ENCODE measurements around the gene STPG1.
A peak's percentile ranks its signal among the peaks of the same experiment; 100 is the strongest.

Gene STPG1

DNA sequence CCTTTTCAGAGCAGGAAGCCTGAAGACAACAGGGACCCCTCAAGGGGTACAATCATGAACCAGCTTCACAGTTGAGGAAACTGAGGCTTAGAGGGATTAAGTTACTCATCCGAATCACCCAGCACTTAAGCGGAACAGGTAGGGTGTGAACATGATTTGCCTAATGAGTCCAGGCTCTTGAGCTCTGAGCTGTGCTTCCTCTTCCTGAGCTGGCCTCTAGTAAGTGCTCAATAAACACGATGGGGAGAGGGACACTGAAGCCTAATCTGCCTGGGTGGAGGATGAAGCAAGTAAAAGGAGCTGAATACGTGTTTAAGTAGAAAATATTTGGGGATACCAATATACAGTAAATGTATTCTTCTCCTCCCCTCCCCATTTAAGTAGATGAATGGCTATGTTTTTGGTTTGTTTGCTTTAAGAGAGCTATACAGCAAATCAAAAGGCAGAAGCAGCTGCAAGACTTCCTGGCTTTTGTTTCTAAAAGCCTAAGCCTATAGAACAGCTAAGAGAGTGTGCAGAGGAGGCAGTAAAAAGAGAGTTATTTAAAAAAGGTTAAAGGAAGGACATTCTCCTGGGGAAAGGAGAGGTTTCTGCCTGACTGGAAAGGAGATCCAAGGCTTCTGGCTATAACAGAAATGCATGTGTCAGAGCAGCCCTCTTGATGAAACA is 20.5 kb downstream of the STPG1 start:
- no peak for DNase-seq

DNA sequence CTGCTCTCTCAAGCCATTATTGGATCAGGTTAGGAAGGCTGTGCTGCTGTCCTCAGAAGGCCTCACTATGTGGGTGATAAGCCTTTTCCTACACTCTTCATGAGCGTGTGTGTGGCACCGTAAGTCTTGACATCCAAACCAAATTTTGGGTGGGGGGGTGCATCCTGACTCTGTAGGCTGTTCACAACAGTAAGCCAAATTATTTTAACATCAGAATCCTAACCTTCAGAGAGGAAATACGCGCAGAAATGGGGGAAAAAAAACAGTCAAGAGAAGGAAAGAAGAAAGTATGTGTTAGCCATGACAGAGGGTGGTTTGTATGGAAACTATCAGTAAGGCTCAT is 21.0 kb downstream of the STPG1 start:
- DNase-seq, result no peak

DNA sequence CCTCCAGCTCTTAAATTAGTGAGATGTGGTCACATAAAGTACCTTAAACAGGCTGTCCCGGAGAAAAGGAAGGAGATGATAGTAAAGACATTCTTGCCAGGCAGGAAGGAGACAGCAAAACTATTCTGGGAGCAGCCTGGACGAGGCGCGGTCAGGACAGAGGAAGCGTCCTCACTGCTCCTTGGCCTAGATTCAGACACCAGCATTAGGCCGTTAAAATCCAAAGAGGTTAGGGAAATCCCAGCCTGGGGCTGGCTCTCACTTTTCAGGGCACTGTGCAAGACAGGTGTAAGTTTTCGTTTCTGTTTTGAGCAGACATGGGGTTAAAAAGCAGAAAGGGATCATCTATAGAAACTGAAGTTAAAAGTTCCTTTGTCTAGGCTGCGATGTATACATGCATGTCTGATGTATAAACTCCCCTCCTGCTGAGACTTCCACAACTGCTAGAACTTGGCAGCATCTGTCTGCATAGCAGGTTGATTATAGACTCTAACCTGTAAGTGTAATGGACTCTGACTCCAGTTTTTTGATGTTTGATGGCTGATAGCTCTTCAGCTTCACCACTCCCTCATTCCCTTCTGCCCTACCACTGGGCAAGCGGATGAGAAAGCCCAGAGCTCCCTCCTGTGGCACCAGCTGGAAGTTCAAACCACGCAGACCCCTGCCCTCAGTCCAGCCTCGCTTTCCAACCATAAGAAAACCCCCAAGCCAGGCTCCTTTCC is 21.5 kb downstream of the STPG1 start:
- DNase-seq, result peak in 4 of 5 donors; percentile 40 to 70 (median 52)

DNA sequence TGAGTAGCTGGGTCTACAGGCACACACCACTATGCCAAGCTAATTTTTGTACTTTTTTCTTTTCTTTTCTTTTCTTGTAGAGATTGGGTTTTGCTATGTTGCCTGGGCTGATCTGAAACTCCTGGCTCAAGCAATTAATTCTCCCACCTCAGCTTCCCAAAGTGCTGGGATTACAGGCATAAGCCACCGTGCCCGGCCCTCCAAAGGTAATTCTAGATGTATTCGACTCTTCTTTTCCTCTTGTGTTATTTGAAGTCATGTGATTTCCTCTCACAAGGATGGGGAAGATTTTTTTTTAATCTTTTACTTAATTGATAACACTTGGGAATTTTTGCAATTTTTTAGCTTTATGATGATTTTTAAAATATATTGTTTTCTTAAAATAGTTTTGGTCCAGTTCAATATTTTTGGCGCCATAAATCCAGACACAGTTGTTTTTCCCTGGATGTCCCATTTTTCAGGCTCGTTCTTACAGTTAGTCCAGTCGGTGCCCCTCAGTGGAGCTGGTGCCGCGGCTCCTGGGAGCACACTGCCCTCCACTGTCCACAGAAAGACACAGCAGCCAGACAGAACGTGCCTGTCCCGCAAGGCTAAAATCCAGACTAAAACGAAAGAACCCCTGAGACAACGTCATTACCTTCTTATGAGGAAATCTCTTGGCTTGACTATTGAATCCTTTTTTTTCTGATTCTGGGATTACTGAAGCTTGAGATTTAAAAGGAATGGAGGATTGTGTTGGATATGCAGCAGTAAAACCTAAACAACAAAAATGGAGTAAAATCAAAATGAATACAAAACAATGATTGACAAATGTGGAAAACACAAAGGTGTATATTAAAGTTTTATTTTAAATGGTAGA is 22.4 kb downstream of the STPG1 start:
- DNase-seq, result peak; percentile 35 to 74 (median 58)

DNA sequence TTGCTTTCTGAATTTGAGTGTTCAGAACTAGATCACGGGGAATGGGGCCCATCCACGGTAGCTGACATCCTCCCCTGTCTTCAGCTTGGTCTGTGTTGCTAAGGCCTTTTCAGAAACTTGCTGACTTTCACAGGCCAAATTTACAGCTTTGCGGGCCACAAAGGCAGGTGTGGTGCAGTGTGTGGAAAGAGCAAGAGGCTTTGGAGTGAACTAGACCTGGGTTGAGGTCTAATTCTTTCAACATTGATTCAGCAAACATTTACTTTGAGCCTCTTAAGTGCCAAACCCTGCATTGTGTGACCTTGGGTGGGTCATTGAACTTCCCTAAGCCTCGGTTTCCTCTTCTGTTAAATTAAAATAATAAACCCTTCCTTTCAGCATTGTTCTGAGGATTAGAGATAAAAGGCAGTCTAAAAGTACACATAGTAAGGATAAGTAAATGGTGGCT is 24.3 kb downstream of the STPG1 start:
- DNase-seq, result no peak

DNA sequence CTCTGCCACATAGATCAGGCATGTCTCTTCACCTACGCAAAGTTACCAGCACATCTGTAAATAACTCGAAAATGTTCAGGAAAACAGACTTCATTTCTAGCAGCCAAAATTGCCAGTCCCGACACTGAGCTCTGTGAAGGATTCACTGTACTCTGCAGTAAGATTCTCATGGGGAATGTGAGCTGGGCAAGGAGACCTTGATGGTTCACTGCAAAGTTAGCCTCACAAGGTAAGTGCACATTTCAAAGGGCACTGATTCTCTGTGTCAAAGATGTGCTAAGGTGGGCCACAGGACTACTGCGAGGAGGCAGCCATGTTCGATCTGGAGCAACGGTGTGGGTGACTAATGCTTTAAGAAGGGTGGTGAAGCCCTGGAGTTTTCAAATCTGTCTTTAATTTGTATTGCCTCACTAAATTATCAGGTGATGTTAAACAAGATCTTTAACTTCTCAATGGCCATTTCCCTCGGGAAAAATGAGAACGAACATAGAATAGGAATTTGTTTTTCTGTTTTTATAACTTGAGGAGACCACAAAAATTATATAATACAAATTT is 25.2 kb downstream of the STPG1 start:
- DNase-seq, result no peak

DNA sequence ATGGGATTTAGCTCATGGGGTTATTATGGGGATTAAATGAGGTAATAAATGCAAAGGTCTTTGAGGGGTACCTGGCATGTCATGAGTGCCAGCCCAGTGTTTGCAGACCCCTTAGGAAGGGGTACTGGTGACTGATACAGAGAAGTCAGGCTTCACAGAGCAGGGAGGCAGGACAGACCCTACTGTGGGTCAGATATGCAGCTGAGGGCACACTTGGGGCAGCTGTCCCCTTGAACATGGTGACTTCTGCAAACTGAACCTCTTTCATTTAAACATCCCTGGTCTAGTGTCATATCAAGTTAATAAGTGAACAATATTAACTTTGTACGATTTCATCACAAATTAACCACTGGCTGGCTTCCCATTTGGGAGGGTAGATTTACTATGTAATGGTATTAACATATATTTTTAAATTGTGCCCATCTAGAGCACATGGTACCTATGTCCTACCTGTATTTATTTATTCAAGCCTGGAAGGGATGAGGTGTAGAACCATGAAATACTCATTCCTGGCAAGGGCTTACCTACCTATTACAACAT is 25.9 kb downstream of the STPG1 start:
- no peak for DNase-seq

DNA sequence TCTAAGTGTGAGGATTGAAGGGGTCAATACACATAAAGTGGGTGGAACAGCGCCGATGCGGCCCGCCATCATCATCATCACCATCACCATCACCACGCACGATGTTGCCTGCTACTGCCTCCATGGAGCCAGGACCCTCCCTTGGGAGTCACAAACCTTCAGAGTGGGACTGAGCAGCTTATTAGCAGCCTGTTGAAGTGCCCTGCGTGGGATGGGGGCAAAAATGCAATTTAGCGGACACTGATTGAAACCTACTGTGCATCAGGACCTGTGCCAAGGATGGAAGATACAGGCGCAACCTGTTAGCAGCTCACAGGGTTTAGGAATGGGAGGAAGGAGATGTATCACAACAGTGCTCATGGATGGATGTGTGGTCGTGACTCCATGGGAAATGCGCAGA is 26.7 kb downstream of the STPG1 start:
- DNase-seq, result no peak

DNA sequence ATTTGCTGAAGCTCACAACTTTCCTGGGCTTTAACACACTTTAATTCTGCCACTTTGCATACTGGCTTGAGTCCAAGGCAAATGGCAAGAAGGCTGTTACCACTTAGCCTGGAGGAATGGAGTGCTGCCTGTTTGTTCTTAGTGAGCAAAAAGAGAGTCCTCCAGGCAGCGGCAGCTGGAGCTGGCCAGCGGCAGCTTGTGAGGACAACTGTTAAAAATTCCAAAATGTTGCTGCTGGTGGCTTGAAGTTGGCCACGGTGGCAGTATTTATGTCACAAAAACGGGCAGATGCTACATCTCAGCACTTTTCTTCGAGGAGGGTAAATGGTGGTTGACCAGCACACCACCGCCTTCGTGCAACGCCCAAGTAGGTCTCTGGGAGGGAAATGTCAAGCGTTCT is 27.3 kb downstream of the STPG1 start:
- DNase-seq, result no peak

DNA sequence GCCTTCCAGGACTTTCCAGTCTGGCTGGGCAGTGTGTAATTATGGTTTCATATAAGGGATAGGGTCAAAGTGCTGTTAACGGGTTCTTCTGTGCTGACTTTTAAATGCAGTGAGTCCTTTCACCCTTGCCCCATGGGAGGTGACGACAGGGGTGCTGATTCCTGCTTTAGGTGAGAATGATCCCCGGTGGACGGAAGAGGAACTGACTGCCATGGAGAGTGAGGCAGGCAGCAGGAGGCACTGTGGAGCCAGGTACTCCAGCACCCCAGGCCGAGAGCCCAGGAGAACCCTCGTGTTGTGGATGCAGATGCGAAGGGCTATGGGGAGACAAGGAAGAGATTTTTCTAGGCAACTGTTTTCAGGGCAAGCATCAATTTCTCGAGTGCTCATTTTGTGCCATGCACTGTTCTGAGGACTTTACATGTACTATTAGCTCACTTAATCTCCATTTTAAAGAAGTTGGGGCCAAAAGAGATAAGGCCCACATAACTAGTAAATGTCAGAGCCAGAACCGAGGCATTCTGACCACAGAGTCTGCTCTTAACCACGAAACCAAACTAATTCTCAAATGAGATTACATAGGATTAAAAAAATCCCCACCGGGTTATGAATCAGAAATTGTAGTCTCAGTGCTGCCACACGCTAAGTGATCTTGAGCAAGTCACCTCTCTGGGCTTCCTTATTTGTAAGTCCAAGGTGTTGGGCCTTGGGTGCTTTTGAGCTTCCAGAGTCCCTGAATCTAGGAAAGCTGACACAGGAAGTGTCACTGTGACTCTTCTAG is 28.2 kb downstream of the STPG1 start:
- DNase-seq, result peak in 3 of 5 donors; percentile 10 to 40 (median 20)

DNA sequence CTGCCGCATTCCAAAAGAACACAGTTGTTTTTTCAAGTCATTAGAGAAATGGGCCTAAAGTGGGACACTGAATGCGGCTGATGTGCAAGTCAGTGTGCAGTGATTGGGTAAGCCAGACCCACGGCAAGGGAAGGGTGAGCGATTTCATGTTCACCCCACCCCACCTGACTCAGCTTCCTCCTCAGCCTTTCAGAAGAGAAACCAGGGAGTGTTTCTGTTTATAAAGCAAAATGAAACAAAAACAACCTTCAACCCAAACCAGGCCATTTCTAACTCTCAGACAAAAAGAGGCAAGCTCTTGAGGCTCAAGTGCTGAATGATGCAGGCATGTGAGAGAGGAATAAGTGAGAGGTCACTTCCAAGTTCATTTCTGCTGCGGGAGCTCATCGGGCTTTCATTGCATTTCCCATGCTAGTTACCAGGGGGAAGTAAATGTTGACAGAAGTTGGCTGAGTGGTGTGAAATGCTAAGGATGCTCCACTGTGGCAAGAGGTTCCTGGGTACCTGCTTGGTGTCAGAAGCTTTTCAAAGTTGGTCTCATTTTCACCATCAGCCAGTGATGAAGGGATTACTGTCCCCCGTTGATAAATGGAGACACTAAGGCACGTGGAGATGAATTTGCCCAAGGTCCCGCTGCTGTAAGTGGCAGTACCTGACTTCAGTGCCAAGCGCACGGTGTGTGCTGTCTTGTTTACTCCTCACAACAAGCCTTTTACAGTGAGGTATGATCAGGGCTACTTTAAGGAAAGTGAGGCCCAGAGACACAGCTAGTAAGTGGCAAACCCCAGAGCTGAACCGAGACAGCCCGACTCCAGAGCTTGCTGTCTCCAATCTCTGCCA is 29.1 kb downstream of the STPG1 start:
- peak in 1 of 5 donors; percentile 79 for DNase-seq

DNA sequence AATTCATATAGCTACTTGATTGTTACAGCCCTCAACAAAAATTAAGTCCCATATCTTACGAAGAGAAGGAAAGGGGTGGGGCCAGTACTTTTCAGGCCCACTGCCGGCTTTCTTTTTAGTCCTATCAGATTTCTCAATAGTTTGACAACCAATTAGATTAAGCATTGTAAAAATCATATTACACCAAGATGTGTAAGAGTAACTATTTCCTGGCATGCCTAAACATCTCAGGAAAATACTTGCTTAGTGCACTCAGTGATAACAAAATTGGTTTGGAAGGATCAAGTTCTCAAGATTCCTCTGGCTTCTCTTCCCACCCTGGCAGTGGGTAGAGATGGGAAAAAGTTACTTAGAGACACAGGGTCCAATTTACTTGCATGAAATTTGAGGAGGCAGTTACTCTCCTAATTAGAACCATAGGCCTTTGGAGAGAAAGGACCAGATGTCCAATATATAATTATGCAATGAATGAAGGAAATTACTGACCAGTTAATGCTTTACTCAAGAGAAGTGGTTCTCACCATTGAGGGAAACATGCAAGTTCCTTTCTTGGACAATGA is 30.1 kb downstream of the STPG1 start:
- DNase-seq, result no peak

DNA sequence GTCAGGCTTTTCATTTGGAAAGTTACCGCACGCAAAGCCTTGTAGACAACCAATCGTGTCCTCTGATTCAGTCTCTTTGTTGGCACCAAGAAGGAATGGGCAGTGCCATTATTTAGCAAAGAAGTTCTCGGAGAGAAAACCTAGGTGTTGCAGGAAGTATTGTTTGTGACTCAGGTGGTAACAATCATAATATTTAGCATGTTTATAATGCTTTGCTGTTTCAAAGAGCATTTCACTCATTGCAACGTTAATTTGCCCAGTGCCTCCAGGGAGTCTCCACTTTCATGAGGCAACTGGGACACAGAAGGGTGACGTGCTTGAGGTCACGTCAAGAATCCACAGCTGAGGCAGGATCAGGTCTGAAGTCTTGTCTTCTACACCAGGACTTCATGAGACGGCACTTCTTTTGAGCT is 31.4 kb downstream of the STPG1 start:
- no peak for DNase-seq

DNA sequence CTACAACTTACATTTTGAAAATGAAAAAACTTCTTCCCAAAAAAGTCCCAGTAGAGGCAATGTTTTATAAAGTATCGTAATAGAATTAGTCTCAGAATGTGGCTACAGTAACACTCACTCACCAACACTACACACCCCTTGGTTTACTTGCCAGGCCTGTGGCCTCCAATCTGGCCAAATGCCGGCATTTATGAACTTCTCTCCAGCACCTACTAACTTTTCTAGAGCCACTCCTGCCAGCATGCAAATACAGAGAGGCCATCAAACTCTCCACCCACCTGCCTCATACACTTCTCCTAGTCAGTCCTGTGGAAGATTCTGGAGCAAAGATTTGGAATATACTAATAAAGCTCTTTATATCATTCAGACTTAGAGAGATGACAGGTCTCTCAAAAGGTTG is 32.3 kb downstream of the STPG1 start:
- DNase-seq, result no peak

DNA sequence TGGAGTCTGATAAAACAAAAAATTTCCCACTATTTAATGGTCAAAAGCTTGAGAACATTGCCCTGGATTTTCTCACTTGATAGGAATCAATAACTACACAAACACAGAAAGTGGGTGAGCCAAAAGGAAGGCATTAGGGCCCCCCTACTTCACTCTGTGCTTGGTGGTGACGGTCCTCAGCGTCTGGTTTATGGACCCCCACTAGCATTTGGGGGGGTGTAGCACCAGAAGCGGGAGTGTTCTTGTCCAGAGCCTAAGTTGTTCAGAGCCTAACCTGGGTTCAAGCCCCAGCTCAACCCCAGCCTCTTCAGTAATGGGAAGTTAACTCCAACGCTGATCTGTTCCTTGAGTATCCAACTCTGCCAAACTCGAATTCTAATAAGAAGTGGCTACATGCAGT is 33.1 kb downstream of the STPG1 start:
- DNase-seq, result no peak

DNA sequence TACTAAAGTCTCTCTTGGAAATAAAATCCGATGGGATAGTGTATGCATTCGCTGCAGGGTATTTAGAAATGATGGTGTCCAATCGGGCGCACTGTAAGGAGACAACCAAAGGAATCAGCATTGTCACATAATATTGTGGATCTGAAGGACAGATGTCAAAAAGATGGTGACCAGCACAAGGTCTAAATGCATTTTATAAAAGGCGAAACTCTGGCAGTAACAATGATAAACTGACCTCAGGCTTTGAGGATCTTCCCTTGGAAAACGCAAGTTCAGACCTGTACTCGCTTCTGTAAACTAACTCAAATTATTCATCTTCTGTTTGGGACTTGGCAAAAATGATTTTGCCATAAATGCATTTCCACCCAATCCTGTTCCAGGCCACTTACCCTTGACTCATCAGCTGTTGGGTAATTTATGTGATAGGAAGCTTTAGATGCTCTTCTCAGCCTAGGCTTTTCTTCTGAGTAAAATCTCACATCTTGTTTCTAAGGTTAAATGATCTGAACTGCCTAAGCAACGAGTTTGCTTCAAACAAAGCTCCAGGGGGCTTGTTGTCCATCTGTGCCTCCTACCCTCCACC is 33.8 kb downstream of the STPG1 start:
- no peak for DNase-seq

DNA sequence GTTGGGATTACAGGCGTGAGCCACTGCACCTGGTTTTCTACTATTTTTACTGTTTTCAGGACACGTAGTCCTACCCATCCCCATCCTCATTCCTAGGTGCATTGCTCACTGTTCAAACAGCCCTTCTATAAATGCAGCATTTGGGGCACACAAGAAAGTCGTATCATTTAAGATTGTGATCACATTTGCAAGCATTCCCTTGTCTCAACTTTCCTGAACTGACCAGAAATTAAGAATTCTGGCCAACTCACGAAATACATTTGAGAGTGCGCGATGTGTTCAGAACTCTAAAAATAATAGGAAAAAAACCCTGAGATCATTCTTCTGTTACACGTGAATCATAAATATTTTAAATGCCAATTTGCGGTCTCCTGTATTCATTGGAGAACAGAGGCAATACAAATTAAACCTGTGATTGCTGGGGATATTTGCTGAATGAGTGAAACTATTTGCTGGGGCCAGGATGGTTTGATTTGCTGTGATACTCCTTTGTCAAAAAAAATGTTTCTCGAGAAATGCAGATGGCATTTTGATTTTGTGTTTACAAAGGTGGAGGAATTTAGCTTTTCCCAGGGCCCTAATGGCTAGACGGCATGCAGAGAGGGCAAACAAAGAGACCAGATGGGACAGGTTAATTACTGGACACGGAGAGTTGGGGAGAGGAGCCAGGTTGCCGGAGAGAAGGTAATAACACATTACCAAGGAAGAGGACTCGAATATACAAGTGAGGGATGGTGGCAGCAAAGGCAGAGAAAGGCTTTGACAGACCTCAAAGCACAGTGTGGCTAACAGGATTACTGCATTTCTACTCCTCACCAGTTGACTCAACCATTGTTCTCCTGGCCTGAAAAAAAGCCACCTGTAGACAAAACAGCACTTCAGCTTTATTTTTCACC is 38.4 kb downstream of the STPG1 start:
- DNase-seq, result no peak

DNA sequence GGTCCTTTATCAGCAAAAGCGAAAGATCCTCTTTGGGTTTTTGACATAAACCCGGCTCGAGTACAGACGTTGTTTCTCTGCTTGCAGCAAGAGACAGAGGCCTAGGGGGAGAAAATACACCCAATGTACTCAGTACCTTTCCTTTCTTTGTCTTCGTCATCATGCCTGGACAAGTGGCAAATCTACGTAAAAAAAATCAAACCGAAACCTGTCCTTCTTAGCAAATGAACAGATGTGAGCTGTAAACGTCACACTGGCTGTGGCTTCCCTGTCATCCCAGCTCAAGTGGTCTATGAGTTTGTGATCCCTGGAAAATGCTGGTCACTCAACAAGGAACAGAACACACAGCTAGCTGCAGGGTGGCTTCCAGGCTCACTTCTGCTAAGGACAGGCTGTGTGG is 39.9 kb downstream of the STPG1 start:
- DNase-seq, result no peak

DNA sequence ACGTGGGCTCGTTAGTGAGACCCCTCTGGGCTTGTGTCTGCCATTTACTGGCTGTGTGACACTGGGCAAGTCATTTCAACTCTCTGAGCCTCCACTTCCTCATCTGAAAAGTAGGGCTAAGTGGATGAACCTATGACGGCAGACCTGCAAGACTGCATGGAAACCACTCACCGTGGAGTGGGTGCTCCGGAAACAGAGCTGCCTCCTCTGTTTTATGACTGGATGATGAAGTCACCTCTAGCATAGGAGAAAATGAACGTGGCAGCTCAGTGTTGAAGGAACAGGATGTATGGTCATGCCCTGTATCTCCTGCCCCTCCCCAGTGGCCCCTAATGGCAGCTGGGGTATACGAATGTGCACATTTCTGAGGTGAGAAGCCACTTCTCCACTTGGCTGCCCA is 40.5 kb downstream of the STPG1 start:
- no peak for DNase-seq
